ENCODE data around the gene DLGAP4. TPM values are rescaled to one million over a fixed set of nuclear protein-coding genes. Genes with fewer than 3 reads are reported as not detected.

DLGAP4 gene
- total and polyA plus RNA-seq, 9 donors = 18.2 to 75.9 (median 53.1) TPM

- intact Hi-C loops (cut with DNase I) = no loop called here
- no peaks in the 10 kb centered on the region for H3K27me3 ChIP-seq
- no peak overlapping the region for H3K27ac ChIP-seq
- no peaks in the 10 kb centered on the region for H3K36me3 ChIP-seq
- H3K4me3 ChIP-seq = no peak overlapping the region
- no peaks in the 10 kb centered on the region for H3K4me1 ChIP-seq (ENCODE audit: insufficient read depth)
- WGBS, 3 donors = 73 to 81% (median 81%) methylated on average over 14 of the region's 14 CpGs
- TF ChIP-seq EP300 (IDR thresholded peaks at IDR 0.05) = no peak
- H3K9me3 ChIP-seq = no peaks in the 10 kb centered on the region
- DNase-seq = no peak
These were observed 62.7 kb downstream of the DLGAP4 start for GRCh38 chr20:36368869-36369268.

- Histone ChIP-seq H3K4me1 (ENCODE audit: insufficient read depth) (no peaks in the 10 kb centered on the region), H3K36me3 (no peaks in the 10 kb centered on the region), H3K4me3 (no peak overlapping the region), H3K27ac (no peak overlapping the region), H3K27me3 (no peaks in the 10 kb centered on the region), H3K9me3 (no peaks in the 10 kb centered on the region)
- TF ChIP-seq POLR2A (IDR thresholded peaks at IDR 0.05) (no peak), CTCF (IDR thresholded peaks at IDR 0.05) (no peak), EP300 (IDR thresholded peaks at IDR 0.05) (no peak)
- intact Hi-C loops (cut with DNase I) = no loop called here
- WGBS, 3 donors = 71 to 74% (median 71%) methylated on average over 3 of the region's 3 CpGs
- DNase-seq = no peak
These were observed 63.6 kb downstream of the DLGAP4 start for GRCh38 chr20:36369739-36370138.

GRCh38 chr20:36370991-36371790, 65.1 kb downstream of the DLGAP4 start:
- Histone ChIP-seq H3K27me3 (no peaks in the 10 kb centered on the region), H3K36me3 (no peaks in the 10 kb centered on the region), H3K4me1 (ENCODE audit: insufficient read depth) (no peaks in the 10 kb centered on the region), H3K9me3 (no peaks in the 10 kb centered on the region), H3K4me3 (no peak overlapping the region), H3K27ac (no peak overlapping the region)
- 52 to 61% (median 56%) methylated on average over 15 of the region's 15 CpGs for WGBS, 3 donors
- TF ChIP-seq EP300 (IDR thresholded peaks at IDR 0.05) = no peak
- TF ChIP-seq CTCF (IDR thresholded peaks at IDR 0.05) = no peak
- no peak for TF ChIP-seq POLR2A (IDR thresholded peaks at IDR 0.05)
- DNase-seq = no peak
- intact Hi-C loops (cut with DNase I) = no loop called here

- Histone ChIP-seq H3K9me3 (no peaks in the 10 kb centered on the region), H3K4me1 (ENCODE audit: insufficient read depth) (no peaks in the 10 kb centered on the region), H3K27me3 (no peaks in the 10 kb centered on the region), H3K36me3 (no peaks in the 10 kb centered on the region), H3K27ac (no peak overlapping the region), H3K4me3 (no peak overlapping the region)
- intact Hi-C loops (cut with DNase I) = no loop called here
- 48 to 56% (median 53%) methylated on average over 7 of the region's 7 CpGs for WGBS, 3 donors
- DNase-seq = no peak
- TF ChIP-seq POLR2A (IDR thresholded peaks at IDR 0.05) (no peak), EP300 (IDR thresholded peaks at IDR 0.05) (no peak), CTCF (IDR thresholded peaks at IDR 0.05) (no peak)
These were observed 66.5 kb downstream of the DLGAP4 start for GRCh38 chr20:36372666-36373065.

- Histone ChIP-seq H3K4me1 (ENCODE audit: insufficient read depth) (no peaks in the 10 kb centered on the region), H3K36me3 (no peaks in the 10 kb centered on the region), H3K9me3 (no peaks in the 10 kb centered on the region), H3K4me3 (no peak overlapping the region), H3K27me3 (no peaks in the 10 kb centered on the region), H3K27ac (no peak overlapping the region)
- 78 to 82% (median 78%) methylated on average over 1 of the region's 1 CpG for WGBS, 3 donors
- intact Hi-C loops (cut with DNase I) = no loop called here
- no peak for DNase-seq
- TF ChIP-seq POLR2A (IDR thresholded peaks at IDR 0.05) (no peak), CTCF (IDR thresholded peaks at IDR 0.05) (no peak), EP300 (IDR thresholded peaks at IDR 0.05) (no peak)
These were observed 67.0 kb downstream of the DLGAP4 start for GRCh38 chr20:36373089-36373488.

All from ovary (tissue), 9 donors.